GM08714 (cell line): Measurements from ENCODE around the gene ORAI3.

Experiments used
- H3K4me3 ChIP-seq: fragments of 200-500 bp; sonication (Bioruptor generic); 2 replicates; pipeline ENCODE4 v1.5.1; 2014; ENCODE audit warnings: mild to moderate bottlenecking, low read length, inconsistent platforms
- ZNF274 ChIP-seq: IDR thresholded peaks from 2 replicates; pipeline ENCODE4 v1.6.1; 2012; ENCODE audit warnings: mild to moderate bottlenecking, low read depth, low read length

Gene ORAI3

DNA sequence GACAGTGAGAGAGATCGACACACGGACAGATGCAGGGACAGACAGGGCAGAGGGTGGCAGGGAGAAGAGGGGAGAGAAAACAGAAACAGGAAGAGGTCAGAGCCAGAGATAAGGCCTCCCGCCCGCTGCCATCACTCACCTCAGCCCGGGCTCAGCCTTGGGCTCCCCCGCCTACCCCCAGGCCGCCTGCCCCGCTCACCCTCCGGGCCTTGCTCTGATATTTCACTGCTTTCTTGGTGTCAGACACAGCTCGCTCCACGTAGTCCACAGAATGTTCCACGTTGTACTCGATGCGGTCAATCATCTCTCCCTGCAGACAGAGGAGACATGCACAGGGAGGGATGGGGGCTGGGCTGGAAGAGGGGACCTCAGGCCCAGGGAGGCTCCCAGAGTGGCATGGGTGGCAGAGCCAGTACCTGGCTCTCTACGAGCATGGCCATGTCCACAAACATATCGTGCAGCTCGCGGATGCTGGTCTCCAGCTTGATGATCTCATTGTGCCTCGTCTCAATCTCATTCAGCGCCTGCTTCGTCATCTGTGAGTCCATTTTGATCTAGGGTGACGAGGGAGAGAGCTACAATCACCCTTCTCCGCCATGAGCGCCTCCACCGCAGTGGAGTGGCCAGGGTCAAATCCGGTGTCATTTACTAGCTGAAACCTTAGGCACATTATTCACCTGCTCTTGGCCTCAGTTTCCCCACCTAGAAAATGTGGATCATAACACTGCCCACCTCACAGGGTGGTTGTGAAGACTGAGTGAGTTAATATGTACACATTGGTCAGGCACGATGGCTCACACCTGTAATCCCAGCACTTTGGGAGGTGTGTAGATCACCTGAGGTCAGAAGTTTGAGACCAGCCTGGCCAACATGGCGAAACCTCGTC, 44.3 kb downstream of the ORAI3 start:
- no peak for TF ChIP-seq ZNF274
- no peak overlapping the region for H3K4me3 ChIP-seq

- H3K4me3 ChIP-seq, result no peak overlapping the region
- TF ChIP-seq ZNF274, result no peak
Measured at GRCh38 chr16:30995927-30996323, 47.1 kb downstream of the ORAI3 start.

DNA sequence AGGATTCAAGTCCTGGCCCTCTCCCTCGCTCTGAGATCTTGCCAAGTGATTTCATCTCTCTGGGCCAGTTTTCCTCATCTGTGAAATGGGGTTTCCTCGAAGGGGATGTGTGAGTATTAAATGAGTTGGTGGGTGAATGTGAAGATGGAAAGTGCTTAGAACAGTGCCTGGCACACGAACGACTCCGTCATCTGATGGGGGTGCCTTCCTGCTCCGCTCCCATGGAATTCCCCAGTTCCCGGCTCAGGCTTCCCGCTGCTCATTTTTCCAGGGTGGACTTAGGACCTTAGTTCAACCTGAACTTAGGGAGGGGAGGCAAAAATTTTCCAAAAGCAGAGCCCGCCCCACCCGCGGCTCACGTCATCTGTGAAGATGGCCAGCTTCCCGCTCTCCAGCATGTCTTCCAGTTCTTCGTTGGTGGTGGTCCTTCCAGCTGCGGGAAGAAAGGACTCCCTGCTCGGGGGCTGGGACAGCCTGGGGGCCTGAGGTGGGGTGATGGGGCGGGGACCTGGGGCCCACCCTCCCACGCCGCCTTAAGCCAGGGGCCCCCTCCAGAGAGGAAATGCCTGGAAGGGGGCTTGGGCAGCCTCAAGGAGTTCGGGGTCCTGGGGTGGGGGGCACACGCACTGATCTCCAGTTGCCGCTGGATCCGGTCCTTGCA, 47.6 kb downstream of the ORAI3 start:
- TF ChIP-seq ZNF274, result no peak
- H3K4me3 ChIP-seq, result peak overlapping the region; percentile 70

DNA sequence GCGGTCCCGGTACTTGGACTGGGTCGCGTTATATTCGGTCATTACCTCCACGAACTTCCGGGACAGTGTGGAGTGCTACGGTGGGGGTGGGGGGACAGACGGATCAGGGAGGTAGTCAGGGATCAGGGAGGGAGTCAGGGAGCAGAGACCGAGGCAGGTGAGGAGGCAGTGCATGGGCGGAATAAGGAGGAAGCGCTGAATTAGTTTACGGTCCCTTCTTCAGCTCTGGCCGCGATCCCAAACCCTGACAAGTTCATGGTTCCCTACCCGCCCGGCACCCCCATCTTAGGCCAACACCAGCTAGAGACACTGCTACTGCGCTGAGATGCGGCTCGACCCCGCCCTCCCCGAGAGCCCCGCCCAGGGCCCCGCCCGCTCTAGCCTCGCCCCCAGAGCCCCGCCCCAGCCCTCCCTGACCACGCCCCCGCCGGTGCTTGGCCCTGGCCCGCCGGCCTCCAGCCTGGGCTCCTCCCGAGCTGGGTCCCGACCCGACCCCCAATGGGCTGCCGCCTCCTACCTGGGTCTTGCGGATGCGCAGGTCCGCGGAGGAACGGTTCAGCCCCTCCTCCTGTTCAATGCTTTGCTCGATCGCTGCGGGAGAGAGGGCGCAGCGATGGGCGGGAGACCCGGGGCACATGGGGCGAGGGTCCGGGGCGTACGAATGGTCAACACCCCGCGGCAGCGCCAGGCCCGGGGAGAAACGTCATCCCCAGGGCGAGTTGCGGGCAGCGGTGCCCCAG, 48.3 kb downstream of the ORAI3 start:
- H3K4me3 ChIP-seq, result peak overlapping the region; percentile 70

GRCh38 chr16:30997725-30998711, 49.1 kb downstream of the ORAI3 start:
- no peak for TF ChIP-seq ZNF274
- no peak overlapping the region for H3K4me3 ChIP-seq

More for the DNA sequence above, 48.3 kb downstream of the ORAI3 start:
- TF ChIP-seq ZNF274, result no peak

GRCh38 chr16:30998852-30999761, 50.2 kb downstream of the ORAI3 start:
- TF ChIP-seq ZNF274, result no peak
- no peak overlapping the region for H3K4me3 ChIP-seq

DNA sequence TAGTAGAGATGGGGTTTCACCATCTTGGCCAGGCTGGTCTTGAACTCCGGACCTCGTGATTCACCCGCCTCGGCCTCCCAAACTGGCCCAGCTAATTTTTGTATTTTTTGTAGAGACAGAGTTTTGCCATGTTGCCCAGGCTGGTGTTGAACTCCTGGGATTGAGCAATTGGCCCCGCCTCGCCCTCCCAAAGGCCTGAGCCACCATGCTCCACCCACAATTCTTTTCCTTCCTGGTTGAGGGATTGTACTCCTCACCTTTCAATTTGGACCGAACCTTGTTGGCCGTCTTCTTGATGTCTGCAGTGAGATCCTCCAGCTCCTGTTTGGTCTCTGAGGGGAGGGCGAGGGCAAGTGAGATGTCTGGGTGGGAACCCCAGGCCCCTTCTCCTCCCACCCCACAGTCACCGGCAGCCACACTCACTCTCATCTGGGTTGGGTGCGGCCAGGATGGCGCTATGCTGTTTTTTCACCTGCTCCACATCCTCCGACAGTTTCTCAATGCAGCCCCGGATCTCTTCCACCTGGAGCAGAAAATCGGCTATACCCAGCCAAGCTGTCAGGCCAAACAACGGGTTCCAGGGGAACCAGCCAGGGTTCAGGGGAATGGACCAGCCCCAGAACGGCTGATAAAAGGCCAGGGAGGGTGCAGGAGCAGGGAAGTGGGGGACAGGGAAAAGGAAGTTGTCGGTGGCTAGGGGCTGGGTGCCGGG, 52.0 kb downstream of the ORAI3 start:
- TF ChIP-seq ZNF274, result no peak
- H3K4me3 ChIP-seq, result no peak overlapping the region

DNA sequence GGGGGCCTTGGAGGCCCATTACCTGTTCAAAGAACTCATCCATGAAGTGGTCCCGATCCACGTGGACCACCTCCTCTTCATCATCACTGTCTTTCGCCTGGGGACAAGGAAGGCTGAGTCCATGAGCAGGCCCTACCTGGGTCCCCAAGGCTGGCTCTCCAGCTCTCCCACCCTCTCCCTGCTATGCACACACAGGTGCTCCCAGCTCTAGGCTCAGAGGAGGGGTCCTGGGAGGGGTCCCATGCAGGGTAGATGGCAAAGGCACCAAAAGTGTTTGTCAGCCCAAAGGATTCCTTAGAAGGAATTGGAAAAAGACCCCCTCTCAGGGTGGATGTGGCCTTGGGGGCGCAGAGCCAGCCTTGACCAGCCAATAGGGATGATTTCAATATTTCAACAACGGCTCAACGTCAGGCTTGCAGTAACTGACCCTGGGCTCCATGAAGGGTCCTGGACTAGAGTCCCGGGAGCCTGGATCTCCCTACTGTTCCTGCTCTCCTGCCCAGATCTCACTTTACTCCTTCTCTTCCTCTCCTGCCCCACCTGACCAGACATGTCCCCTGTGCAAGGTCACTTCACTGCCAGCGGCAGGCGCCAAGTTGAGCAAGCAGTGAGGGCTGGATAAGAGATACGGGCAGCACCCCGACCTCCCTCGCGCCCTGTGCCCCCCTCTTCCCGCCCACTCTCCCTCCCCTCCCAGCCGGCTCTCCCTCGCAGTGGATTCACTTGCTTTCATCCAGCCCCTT, 52.8 kb downstream of the ORAI3 start:
- no peak overlapping the region for H3K4me3 ChIP-seq
- no peak for TF ChIP-seq ZNF274

DNA sequence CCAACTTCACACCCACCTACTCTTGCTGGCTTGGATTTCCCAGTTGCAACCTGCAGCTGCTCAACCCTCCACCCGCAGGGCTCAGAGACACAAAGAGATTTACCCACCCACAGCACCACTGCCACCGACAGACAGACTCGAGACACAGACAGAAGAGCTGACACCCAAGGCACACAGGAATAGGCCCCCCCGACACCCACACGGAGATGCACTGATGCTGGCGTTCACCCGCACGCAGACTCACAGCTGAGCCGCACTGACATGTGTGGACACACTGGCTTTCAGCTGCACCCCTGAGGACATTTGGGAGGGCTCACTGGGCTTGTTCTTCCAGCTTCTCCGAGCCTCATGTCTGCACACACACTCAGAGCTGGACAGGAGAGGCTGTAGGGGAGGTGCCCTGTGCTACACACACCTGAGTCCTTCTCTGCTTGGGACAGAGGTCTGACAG, 53.4 kb downstream of the ORAI3 start:
- no peak for TF ChIP-seq ZNF274
- H3K4me3 ChIP-seq, result no peak overlapping the region

DNA sequence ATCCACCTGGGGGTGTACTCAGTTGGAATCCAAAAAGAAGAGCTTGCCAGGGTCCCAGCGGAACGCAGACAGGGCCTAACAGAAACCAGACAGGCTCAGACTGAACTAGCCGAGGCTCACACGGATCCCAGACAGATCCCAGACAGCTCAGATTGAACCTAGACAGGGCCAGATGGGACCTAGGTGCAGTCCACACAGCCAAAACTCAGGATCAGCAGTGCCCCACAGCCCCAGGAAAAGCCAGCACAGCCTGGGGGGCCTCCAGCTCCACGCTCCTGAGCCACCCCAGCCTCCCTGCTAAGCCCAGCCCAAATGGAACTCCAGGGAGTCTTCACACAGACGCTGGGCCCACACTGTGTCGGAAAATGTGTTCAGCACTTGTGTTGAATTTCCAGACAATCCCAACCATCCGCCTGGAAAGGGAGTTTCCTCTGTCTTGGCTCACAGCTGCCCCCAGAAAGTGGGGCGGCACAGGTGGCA, 54.0 kb downstream of the ORAI3 start:
- no peak overlapping the region for H3K4me3 ChIP-seq
- TF ChIP-seq ZNF274, result no peak

DNA sequence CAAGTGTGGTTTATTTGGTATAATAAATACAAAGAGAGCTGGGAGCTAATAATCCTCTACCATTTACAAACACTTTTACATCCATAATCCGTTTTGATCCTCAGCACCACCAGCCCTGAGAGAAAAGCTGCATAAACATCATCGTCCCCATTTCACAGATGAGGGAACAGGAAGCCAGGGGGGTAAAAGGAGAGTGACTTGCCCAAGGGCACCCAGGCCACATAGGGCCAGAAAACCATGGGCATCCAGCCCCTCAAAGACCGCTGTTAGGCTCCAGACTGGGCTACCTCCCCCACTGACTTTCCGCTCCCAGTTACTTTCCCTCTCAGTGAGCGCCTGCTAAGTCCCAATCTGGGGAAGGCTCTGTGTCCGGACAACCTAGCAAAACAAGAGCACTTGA, 54.9 kb downstream of the ORAI3 start:
- no peak for TF ChIP-seq ZNF274
- H3K4me3 ChIP-seq, result no peak overlapping the region
